Left cardiac atrium (tissue), 4 donors: ENCODE data around the gene TUBA3D. TPM values are rescaled to one million over a fixed set of nuclear protein-coding genes. Genes with fewer than 3 reads are reported as not detected.
"Not testable (repeated sequence)": the region's sequence is repeated elsewhere in the genome, so short reads cannot be mapped to it uniquely, and the experiment has no call there.

ENCODE experiments used
- ATAC-seq, 2 donors: fragments of 200-7000 bp; cut with Tn5 transposase; one replicate each; pipeline ENCODE4 v1.9.1; 2020; ENCODE audit warnings: mild to moderate bottlenecking in 2 of 2, moderate library complexity in 2 of 2
- DNase-seq: peaks from one replicate; pipeline ENCODE4 v3.0.0-alpha.2; 2020
- intact Hi-C, 2 donors: fragments of 100-400 bp; cut with DNase I; formaldehyde crosslinking; loops; one replicate each; pipeline versions ENCODE4 v1.14.1 to v1.15.1; 2022 to 2023
- long read RNA-seq: library from polyadenylated mRNA; unstranded; transcript quantifications from one replicate; pipeline ENCODE4 v2.0.0, GENCODE V29; 2021
- total RNA-seq, 2 donors: library from RNA; stranded (reverse); fragmentation: NEBNext Ultra II Directional; extraction: Animal tissue kit (Norgen Biotek cat#: 25700); gene quantifications; one replicate each; pipeline ENCODE4 v1.2.1, GENCODE V29; 2021
- donor health status: DM: no; HTN: yes; CAD: no.
- donor health status: DM: no; HTN: yes; CAD: no; lungs with severe emphysema.
- donor health status: DM: yes; HTN: yes; CAD: no.
- donor health status: Dilated cardiomyopathy.

TUBA3D gene
- total RNA-seq: 10 to 100 TPM in 1 of 2 donors, 1 to 10 TPM in 1; 8.5 to 11.0 TPM
- long read RNA-seq, partial matches to known transcripts: 8 of 8 reads
- long read RNA-seq, other reads (novel, unspliced or antisense): 0 of 8 reads

DNA sequence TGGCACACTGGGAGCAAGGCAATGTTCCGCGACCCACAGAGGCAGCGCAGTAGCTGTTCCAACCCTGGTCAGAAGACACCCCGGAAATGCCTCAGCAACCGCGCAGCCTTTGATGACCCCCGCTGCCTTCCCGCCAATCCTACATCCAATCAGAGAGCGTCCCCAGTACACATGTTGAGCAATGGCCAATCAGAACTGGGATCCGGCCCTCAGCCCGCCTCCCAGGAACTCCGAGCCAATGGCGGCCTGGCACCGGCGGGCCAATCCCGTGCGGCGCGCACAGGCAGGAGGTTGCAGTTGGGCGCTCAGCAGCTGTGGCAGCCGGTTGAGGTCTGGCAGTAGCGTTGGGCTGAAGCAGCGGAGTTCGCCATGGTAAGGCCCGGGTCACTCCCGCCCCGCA is at the start of gene TUBA3D:
Gene TUBA3D (plus strand): TSS at position 289 of the 400 bp plus-strand sequence. CDS start 81 bp downstream, at position 370.
- ATAC-seq: no peak
- intact Hi-C loops: no loop called here
- DNase-seq: no peak

- intact Hi-C loops: no loop called here
These were observed 49.2 kb upstream of the TUBA3D start for GRCh38 chr2:131426727-131427126.

GRCh38 chr2:131431336-131431735 is 44.6 kb upstream of the TUBA3D start:
- intact Hi-C loops: no loop called here
- DNase-seq (no peak), ATAC-seq (no peak)

More at GRCh38 chr2:131426727-131427126, 49.2 kb upstream of the TUBA3D start:
- no peak for DNase-seq
- ATAC-seq: no peak

DNA sequence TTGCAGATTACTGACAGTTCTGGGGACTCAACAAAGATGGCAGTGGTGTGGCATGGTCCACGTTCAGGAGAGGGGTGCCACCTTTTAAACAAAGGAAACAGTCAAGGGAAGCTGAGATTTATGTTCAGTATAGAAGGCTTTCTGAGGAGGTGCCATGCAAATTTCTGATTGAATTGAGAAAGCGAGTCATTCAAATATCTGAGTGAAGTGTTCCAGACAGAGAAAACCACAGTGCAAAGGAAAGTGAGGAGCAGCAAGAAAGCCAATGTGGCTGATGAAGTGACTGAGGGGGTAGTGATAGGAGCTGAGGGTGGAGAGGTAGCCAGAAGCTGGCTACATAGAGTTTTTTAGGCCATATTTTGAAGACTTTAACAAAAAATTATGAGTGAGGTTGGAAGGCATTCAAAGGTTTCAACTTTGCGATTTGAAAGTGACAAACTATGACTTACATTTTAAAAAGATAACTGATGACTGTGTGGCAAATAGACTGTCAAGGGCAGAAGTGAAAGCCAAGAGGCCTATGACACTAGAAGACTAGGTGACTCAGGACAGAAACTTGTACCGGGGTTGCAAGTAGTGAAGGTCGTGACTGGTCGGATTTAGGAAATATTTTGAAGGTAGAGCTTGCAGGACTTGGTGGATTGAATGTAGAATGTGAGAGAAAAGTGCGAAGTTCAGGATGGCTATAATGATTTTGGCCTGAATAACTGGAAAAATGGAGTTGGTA is 35.0 kb upstream of the TUBA3D start:
- DNase-seq, ATAC-seq, intact Hi-C loops: not testable (repeated sequence)

DNA sequence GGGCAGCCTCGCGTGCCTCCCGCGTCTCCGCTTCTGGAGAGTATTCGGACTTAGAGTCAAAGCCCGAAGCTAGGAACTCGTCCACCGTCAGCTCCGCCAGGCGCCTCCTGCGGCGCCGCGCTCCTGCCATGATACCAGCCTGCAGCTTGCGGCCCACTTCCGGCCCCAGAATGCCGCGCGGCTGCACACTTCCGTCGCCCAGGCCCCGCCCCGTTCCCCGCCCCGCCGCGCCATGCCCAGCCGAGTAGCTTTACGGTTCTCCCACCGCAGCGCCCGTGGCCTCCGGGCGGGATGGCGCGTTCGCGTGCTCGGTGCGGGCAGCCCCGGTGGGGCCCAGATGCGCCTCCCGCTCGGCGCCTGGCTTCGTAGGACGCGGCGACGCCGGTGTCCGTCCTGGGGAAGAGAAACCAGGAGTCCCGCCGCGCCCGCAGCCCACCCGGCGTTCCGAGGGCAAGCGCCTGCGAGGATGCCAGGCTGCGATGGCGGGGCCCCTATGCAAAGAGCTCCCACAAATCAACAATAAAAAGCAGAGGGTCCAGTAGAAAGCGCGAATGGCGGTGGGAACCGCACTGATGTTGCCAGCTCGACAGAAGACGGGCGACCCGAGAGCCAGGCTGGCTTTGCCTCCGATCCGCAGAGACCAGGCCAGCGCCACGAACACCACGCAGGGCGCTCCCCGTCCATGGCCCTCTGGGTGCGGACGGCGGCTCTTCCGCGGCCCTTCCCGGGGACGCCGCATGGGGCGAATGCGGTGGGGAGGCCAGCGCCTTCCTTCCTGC is 31.0 kb upstream of the TUBA3D start:
- ATAC-seq, DNase-seq: not testable (repeated sequence)

DNA sequence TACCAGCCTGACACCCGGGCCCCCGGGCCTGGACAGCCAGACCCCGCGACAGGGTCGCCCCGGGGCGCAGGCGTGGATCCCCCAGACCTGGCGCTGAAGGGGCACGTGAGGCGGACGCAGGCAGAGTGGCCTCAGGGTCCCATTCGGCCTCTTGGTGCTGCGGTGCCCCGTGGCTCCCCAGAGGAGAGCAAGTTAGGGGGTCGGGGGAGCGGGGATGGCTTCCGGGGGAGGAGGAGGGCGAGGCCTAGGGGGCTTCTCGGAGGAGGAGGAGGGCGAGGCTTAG is 30.5 kb upstream of the TUBA3D start:
- intact Hi-C loops, DNase-seq, ATAC-seq: not testable (repeated sequence)

More for the DNA sequence above, 31.0 kb upstream of the TUBA3D start:
- intact Hi-C loops: not testable (repeated sequence)

GRCh38 chr2:131445896-131446295 is 30.0 kb upstream of the TUBA3D start:
- ATAC-seq (no peak), DNase-seq (no peak)
- intact Hi-C loops: no loop called here

- ATAC-seq, intact Hi-C loops, DNase-seq: not testable (repeated sequence)
These were observed 27.9 kb upstream of the TUBA3D start for GRCh38 chr2:131447981-131448380.

DNA sequence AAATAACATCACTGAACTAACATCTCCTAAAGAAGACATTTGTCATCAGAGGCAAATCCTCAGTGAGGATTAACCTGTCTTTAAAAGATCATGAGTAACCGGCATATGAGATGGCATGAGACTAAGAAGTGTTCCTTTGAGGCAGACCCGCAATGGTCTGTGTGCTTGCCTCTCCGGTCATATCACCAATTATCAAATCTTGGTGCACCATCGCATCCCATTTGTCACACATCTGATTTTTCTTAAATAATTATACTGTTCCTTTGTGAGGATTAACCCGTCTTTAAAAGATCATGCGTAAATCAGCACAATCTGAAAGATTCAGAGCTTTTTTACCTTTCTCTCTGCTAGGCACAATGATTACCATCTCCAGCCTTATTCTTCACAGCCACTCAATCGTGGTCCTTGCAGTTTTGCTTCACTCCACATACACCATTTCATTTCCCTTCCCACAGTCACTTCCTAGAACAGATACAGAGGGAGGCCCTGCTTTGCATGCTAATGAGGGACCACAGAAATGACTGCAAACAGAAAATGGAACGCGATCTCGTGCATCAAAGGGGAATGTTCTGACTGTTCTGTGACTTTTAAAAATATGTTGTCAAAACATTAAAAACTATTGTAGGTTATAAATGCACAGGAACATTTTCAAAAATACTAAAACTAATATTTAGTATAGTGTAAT is 24.5 kb upstream of the TUBA3D start:
- DNase-seq, intact Hi-C loops, ATAC-seq: not testable (repeated sequence)

DNA sequence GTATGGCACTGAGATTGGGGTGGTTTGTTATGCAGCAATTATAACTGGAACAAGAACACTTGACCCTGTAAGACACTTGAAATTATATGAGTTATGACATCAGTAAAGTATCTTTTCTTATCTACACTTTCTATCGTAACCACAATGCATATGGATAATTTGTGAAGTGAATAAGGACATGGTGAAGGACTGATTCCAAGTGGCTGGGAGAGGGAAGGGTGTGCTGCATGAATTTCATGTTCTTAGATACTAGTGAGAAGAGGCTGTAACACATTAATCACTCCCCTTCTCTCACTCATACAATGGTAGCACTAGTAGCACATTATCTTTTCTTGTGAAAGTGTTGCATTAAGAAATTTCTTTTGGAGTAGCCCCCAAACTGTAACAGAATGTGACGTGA is 21.0 kb upstream of the TUBA3D start:
- not testable (repeated sequence) for ATAC-seq, DNase-seq

GRCh38 chr2:131467722-131468121 is 8.2 kb upstream of the TUBA3D start:
- ATAC-seq, intact Hi-C loops, DNase-seq: not testable (repeated sequence)

More for the DNA sequence above, 21.0 kb upstream of the TUBA3D start:
- intact Hi-C loops: not testable (repeated sequence)

DNA sequence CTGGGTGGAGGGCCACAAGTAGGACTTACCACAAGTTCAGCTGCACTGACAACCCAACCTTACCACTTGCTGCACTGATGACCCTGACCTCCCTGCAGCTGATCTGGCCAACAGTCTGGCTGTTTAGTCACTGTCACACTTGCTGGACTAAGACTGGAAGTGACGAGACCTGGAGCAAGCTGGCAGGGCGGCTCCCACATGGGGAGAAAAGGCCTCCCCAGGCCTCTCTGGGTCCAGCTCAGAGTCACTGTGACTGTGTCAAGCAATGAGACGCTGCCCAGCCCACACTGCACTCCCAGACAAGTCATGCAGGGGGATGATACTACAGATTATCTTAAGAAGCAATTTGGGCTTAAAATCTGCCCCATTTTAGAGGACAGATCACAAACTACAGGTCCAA is 5.0 kb upstream of the TUBA3D start:
- ATAC-seq: peak in 1 of 2 donors; percentile 47
- intact Hi-C loops, DNase-seq: not testable (repeated sequence)

- peak; percentile 53 to 91 for ATAC-seq
- peak; percentile 67 for DNase-seq
- intact Hi-C loops: not testable (repeated sequence)
These were observed 4.3 kb upstream of the TUBA3D start for GRCh38 chr2:131471624-131472023.

GRCh38 chr2:131473266-131473665 is 2.7 kb upstream of the TUBA3D start:
- intact Hi-C loops, ATAC-seq, DNase-seq: not testable (repeated sequence)

DNA sequence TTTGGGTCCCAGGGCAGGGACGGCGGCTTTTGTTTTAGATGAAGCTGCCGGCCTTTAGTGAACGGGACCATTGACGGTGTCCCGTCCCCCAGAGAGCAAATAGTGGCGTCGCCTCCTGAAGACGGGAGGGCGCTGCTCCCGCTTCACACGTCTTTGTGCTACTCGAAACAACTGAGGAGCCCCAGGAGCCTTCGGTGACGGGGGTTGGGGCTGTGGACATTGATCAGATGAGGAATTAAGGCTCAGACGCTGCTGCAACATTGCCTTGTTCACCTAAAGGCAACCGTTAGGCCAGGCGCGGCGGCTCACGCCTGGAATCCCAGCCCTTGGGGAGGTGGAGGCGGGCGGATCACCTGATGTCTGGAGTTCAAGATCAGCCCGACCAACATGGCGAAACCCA is 444 bp downstream of the TUBA3D start:
- DNase-seq, intact Hi-C loops, ATAC-seq: not testable (repeated sequence)

DNA sequence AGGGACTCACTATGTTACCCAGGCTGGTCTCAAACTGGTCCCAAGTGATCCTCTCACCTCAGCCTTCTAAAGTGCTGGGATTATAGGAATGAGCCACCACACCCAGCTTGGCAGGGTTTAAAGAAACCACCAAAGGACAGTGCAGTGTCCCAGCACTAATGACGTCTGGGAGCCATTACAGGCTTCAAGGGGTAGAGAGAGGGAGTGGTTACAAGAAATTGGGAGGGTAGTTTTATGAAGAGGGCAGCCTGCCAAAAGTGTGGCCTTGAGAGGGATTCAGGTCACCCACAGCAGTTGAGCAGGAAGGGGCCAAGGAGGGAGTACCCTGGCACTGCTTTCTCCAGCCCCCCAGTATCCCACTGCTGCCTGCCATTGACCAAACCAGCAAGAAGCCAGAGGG is 1.3 kb downstream of the TUBA3D start:
- DNase-seq, ATAC-seq, intact Hi-C loops: not testable (repeated sequence)

- intact Hi-C loops: not testable (repeated sequence)
- ATAC-seq (peak; percentile 90 to 95), DNase-seq (peak; percentile 58)
These were observed 2.3 kb downstream of the TUBA3D start for GRCh38 chr2:131478074-131478849.

- peak; percentile 39 to 69 for ATAC-seq
- DNase-seq, intact Hi-C loops: not testable (repeated sequence)
These were observed 3.0 kb downstream of the TUBA3D start for GRCh38 chr2:131478850-131479461.
